PC-9 (cell line): ENCODE measurements around the gene FOXN3. TPM values are rescaled to one million over a fixed set of nuclear protein-coding genes. Genes with fewer than 3 reads are reported as not detected.

Experiments
- BruUV-seq: library from RNA; stranded (reverse); fragments of 400-500 nt; replicated peaks from 2 replicates; lab custom pipeline; 2021; lab: Mats Ljungman, UMichigan
- CTCF ChIA-PET: fragments of 300-600 bp; sonication (Branson Sonifier 250); formaldehyde crosslinking; loops from one replicate; lab custom pipeline; 2022; ENCODE audit warnings: antibody characterized with exemption; lab: Charles Lee
- POLR2A ChIA-PET: fragments of 300-600 bp; sonication (Branson Sonifier 250); formaldehyde crosslinking; loops from one replicate; lab custom pipeline; 2022; ENCODE audit warnings: antibody characterized with exemption; ENCODE audit not compliant: unreplicated experiment; lab: Charles Lee
- DNase-seq, 2 experiments: peaks; one replicate each; pipeline versions ENCODE4 v3.0.0 to v3.0.0-alpha.2; 2015 to 2022; ENCODE audit warnings: mixed read lengths in 1 of 2
- H2AFZ ChIP-seq: fragments of 200-600 bp; sonication (generic); 2 replicates; pipeline ENCODE4 v1.8.1; 2017; ENCODE audit warnings: antibody characterized with exemption
- H3F3A ChIP-seq: fragments of 200-600 bp; sonication (generic); 2 replicates; pipeline ENCODE4 v1.8.1; 2017; ENCODE audit warnings: antibody characterized with exemption, mild to moderate bottlenecking, low read depth; ENCODE audit not compliant: insufficient read depth
- H3K27ac ChIP-seq: fragments of 200-600 bp; sonication (generic); 2 replicates; pipeline ENCODE4 v1.6.1; 2016; ENCODE audit warnings: mixed run types
- H3K27me3 ChIP-seq: fragments of 200-600 bp; sonication (generic); 2 replicates; pipeline ENCODE4 v1.6.1; 2016; ENCODE audit warnings: low read depth, mixed run types; ENCODE audit not compliant: insufficient read depth
- H3K36me3 ChIP-seq: fragments of 200-600 bp; sonication (generic); 2 replicates; pipeline ENCODE4 v1.6.1; 2016; ENCODE audit warnings: low read depth, mixed run types
- H3K4me1 ChIP-seq: fragments of 200-600 bp; sonication (generic); replicated peaks from 2 replicates; pipeline ENCODE4 v1.6.1; 2016; ENCODE audit warnings: mixed run types; ENCODE audit not compliant: insufficient read depth
- H3K4me2 ChIP-seq: fragments of 200-600 bp; sonication (generic); 2 replicates; pipeline ENCODE4 v1.6.1; 2017; ENCODE audit warnings: mixed run types
- H3K4me3 ChIP-seq: fragments of 200-600 bp; sonication (generic); 2 replicates; pipeline ENCODE4 v1.6.1; 2016; ENCODE audit warnings: mixed run types
- H3K79me2 ChIP-seq: fragments of 200-600 bp; sonication (generic); 2 replicates; pipeline ENCODE4 v1.6.1; 2017; ENCODE audit warnings: low read depth, mixed run types
- H3K9me2 ChIP-seq: fragments of 200-600 bp; sonication (generic); 2 replicates; pipeline ENCODE4 v1.8.1; 2017; ENCODE audit warnings: mild to moderate bottlenecking; ENCODE audit not compliant: insufficient read depth
- H3K9me3 ChIP-seq: fragments of 200-600 bp; sonication (generic); 2 replicates; pipeline ENCODE4 v1.8.1; 2016; ENCODE audit warnings: low read depth; ENCODE audit not compliant: insufficient read depth
- H4K20me1 ChIP-seq: fragments of 200-600 bp; sonication (generic); 2 replicates; pipeline ENCODE4 v1.8.1; 2017; ENCODE audit not compliant: insufficient read depth
- CTCF ChIP-seq: fragments of 200-600 bp; sonication (generic); conservative IDR thresholded peaks from 2 replicates; pipeline ENCODE4 v1.6.1; 2017; ENCODE audit warnings: mixed run types, antibody characterized with exemption, mild to moderate bottlenecking, moderate library complexity
- EZH2 ChIP-seq: fragments of 200-600 bp; sonication (generic); IDR thresholded peaks from 2 replicates; pipeline ENCODE4 v1.8.0; 2017; ENCODE audit warnings: antibody characterized with exemption, low read depth
- intact Hi-C: fragments of 100-400 bp; cut with micrococcal nuclease; formaldehyde crosslinking; loops from one replicate; pipeline ENCODE4 v1.10.0; 2022; ENCODE audit not compliant: unreplicated experiment
- total RNA-seq: library from RNA; stranded (reverse); gene quantifications from 2 replicates; pipeline ENCODE4 v1.2.3, GENCODE V29; 2021

The FOXN3 gene
- total RNA-seq, 1 experiment from 2014 or later: 4.2 TPM

DNA sequence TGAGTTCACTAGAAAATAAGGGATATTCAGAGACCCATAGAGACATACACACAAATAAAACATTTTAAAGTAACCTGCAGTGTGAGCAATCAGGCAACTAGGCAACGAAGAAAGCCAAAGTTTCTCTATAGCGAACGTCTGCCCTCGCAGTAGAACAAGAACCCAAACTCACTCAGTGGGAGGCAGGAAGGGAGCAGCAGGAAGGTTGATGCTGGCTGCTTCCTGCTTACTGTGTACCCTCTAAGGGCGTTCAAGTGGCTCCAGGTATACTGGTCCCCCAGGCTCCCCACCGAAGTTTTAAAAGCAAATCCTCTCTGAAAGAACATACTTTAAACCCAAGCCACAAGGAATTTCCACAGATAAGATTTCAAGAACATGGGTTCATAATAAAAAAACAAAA, 249.3 kb downstream of the FOXN3 start:
- H2AFZ ChIP-seq: no peak overlapping the region
- no peaks in the 10 kb centered on the region for H3K79me2 ChIP-seq
- no peak overlapping the region for H3K27ac ChIP-seq
- no peaks in the 10 kb centered on the region for H3K9me2 ChIP-seq
- ChIA-PET CTCF (no interaction called here), POLR2A (no interaction called here)
- H3K36me3 ChIP-seq: no peaks in the 10 kb centered on the region
- H3K4me3 ChIP-seq: no peak overlapping the region
- no peaks in the 10 kb centered on the region for H3K9me3 ChIP-seq
- intact Hi-C loops: no loop called here
- TF ChIP-seq CTCF (no peak), EZH2 (no peak)
- H3K4me1 ChIP-seq: no peaks in the 10 kb centered on the region
- H3K27me3 ChIP-seq: peaks cover 44% of the 10 kb centered on the region
- BruUV-seq: no TSS peak
- H3F3A ChIP-seq: no peaks in the 10 kb centered on the region
- no peaks in the 10 kb centered on the region for H4K20me1 ChIP-seq
- H3K4me2 ChIP-seq: no peak overlapping the region
- DNase-seq: no peak

DNA sequence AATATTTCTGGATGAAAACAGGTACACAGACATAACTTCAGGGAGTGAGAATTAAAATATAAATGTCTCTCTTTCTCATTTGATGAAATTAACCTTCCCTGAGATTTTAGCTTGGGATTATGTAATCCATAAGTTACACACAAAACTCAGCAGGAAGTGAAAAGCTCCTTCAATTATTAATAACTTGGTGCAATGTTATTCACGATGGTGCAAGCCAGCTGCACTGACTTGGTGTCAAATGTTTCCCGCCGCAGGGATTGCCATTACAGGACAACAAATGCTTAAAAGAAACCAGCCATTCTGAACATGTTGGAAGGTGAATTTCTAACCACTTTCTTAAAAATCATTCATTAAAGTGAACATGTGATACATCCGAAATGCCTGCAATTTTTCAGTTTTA, 250.4 kb downstream of the FOXN3 start:
- Histone ChIP-seq H3K9me3 (no peaks in the 10 kb centered on the region), H3K79me2 (no peaks in the 10 kb centered on the region), H3K4me2 (no peak overlapping the region), H2AFZ (no peak overlapping the region), H3K9me2 (no peaks in the 10 kb centered on the region), H3K4me1 (no peaks in the 10 kb centered on the region), H3K4me3 (no peak overlapping the region), H3K36me3 (no peaks in the 10 kb centered on the region), H3K27ac (no peak overlapping the region), H3F3A (no peaks in the 10 kb centered on the region), H3K27me3 (peaks cover 53% of the 10 kb centered on the region), H4K20me1 (no peaks in the 10 kb centered on the region)
- intact Hi-C loops: no loop called here
- POLR2A ChIA-PET: no interaction called here
- CTCF ChIA-PET: no interaction called here
- BruUV-seq: no TSS peak
- DNase-seq: no peak
- TF ChIP-seq CTCF (no peak), EZH2 (no peak)

GRCh38 chr14:89165189-89166181, 251.5 kb downstream of the FOXN3 start:
- Histone ChIP-seq H3K27me3 (peaks cover 63% of the 10 kb centered on the region), H3K9me2 (no peaks in the 10 kb centered on the region), H3K9me3 (no peaks in the 10 kb centered on the region), H3K4me1 (no peaks in the 10 kb centered on the region), H2AFZ (no peak overlapping the region), H3K4me2 (no peak overlapping the region), H3K79me2 (no peaks in the 10 kb centered on the region), H3K27ac (no peak overlapping the region), H3K36me3 (no peaks in the 10 kb centered on the region), H4K20me1 (no peaks in the 10 kb centered on the region), H3K4me3 (no peak overlapping the region), H3F3A (no peaks in the 10 kb centered on the region)
- TF ChIP-seq EZH2: no peak
- no peak for TF ChIP-seq CTCF
- intact Hi-C loops: no loop called here
- no peak for DNase-seq
- CTCF ChIA-PET: no interaction called here
- POLR2A ChIA-PET: no interaction called here
- no TSS peak for BruUV-seq
